RPMI8226 (cell line): Measurements from ENCODE around the gene SIVA1.
A peak's percentile ranks its signal among the peaks of the same experiment; 100 is the strongest.

ENCODE experiments used
- DNase-seq: peaks from one replicate; pipeline ENCODE4 v3.0.0-alpha.2; 2015

SIVA1 gene

GRCh38 chr14:104752735-104753527, at the start of gene SIVA1:
Gene SIVA1, plus strand, starts transcription at chr14:104753147. Its CDS starts 55 bp downstream, at chr14:104753202.
- peak; percentile 98 for DNase-seq

- no peak for DNase-seq
Observed at GRCh38 chr14:104703269-104703668, 49.7 kb upstream of the SIVA1 start.

- DNase-seq, result no peak
Observed at GRCh38 chr14:104704252-104704651, 48.7 kb upstream of the SIVA1 start.

GRCh38 chr14:104705340-104706047, 47.5 kb upstream of the SIVA1 start:
- DNase-seq, result no peak

- no peak for DNase-seq
Observed at GRCh38 chr14:104706733-104707607, 46.0 kb upstream of the SIVA1 start.

- DNase-seq, result no peak
Observed at GRCh38 chr14:104707608-104708595, 45.0 kb upstream of the SIVA1 start.

- DNase-seq, result peak; percentile 71
Observed at GRCh38 chr14:104708606-104709268, 44.2 kb upstream of the SIVA1 start.

GRCh38 chr14:104709387-104710039, 43.4 kb upstream of the SIVA1 start:
- no peak for DNase-seq

- DNase-seq, result no peak
Observed at GRCh38 chr14:104710071-104710735, 42.7 kb upstream of the SIVA1 start.

- no peak for DNase-seq
Observed at GRCh38 chr14:104712881-104713734, 39.8 kb upstream of the SIVA1 start.

GRCh38 chr14:104714066-104714465, 38.9 kb upstream of the SIVA1 start:
- no peak for DNase-seq

- DNase-seq, result no peak
Observed at GRCh38 chr14:104714681-104715080, 38.3 kb upstream of the SIVA1 start.

- DNase-seq, result no peak
Observed at GRCh38 chr14:104715416-104715815, 37.5 kb upstream of the SIVA1 start.

GRCh38 chr14:104715871-104716270, 37.1 kb upstream of the SIVA1 start:
- no peak for DNase-seq

GRCh38 chr14:104717137-104717536, 35.8 kb upstream of the SIVA1 start:
- DNase-seq, result no peak

- DNase-seq, result no peak
Observed at GRCh38 chr14:104717646-104718045, 35.3 kb upstream of the SIVA1 start.

- DNase-seq, result no peak
Observed at GRCh38 chr14:104718147-104718546, 34.8 kb upstream of the SIVA1 start.

- no peak for DNase-seq
Observed at GRCh38 chr14:104718871-104719270, 34.1 kb upstream of the SIVA1 start.

- DNase-seq, result no peak
Observed at GRCh38 chr14:104719343-104719742, 33.6 kb upstream of the SIVA1 start.
